ENCODE results near the gene DCAF8L2.
"Not testable (repeated sequence)": the region's sequence is repeated elsewhere in the genome, so short reads cannot be mapped to it uniquely, and the experiment has no call there.

Gene DCAF8L2

GRCh38 chrX:27590044-27590443 is at the start of gene DCAF8L2:
DCAF8L2 (plus strand) TSS chrX:27590344; CDS start chrX:27746896, 156,552 bp downstream.
- no peak for DNase-seq (ENCODE audit: low read depth)

- not testable (repeated sequence) for DNase-seq (ENCODE audit: low read depth)
Measured at GRCh38 chrX:27541161-27541560, 49.0 kb upstream of the DCAF8L2 start.

DNA sequence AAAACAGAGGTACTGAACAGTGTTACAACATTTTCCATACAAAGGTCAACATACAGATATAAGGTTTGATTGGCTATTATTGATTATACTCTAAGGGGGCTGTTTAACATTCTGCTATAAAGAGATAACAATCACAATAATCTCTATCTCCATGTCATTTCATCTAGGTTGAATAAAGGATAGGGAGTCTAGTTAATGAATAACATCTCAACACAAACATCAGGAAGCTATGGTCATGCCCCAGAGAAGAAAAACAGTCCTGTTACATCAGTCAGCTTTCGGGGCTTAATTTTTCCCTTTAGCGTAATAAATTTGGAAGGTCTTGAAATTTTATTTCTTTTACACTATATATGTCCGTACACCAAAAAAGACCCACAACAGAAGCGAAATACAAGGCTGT is 41.5 kb upstream of the DCAF8L2 start:
- DNase-seq (ENCODE audit: low read depth) = no peak

DNA sequence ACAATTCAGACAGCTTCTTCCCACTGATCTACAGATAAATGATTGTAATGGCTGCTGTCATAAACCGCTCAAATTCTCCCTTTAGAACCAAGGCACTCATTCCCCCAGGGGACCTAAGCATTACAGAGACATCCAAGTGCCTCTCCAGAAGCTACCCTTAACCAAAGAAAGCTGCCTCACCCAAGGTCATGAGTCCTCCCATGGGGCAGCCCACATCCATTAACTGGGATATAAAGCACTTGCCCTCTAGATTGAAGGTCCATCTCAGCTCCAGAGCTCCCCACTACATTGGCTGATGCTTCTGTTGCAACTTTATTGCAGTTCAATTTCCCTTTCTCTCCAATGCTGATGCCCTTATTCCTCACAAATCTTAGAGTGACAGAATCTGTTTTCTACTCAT is 40.5 kb upstream of the DCAF8L2 start:
- DNase-seq (ENCODE audit: low read depth) = no peak

DNA sequence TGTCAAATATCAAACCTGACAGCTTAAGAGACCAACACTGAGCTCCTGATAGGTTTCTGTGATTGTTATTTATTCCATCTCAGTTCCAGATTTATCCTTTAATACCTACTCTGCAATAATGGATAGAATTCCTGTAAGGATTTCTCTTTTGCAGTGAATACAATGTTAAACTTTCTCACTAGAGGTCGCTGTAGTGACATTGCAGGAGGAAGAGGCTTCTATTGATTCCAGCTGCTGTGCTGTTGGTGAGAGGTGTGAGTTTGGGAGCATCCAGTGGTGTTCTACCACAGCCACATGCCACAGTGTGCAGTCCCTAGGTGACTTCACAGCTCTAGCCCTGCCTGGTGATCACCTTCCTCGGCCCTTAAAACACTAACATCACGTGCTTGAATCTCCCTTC is 34.6 kb upstream of the DCAF8L2 start:
- peak; percentile 2 for DNase-seq (ENCODE audit: low read depth)

DNA sequence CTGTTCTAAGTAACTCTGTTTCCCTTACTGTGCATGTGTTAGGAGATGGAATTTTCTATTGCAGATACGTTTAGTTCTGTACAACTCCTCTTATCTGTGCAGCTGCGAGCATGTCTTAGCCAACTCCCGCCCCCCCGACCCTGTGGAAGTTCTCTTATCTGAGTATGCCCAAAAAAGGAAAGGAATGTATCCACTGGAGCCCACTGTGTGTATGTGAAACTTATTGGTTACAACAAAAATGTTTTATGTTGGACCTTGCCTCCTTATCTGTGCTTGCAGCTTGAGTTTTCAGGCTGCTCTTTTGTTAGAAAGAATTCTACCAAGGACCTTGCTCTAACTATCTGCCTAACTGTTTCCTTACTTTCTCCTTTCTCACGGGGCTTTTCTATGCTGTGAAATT is 24.2 kb upstream of the DCAF8L2 start:
- DNase-seq (ENCODE audit: low read depth) = no peak

GRCh38 chrX:27571164-27571563 is 19.0 kb upstream of the DCAF8L2 start:
- no peak for DNase-seq (ENCODE audit: low read depth)

DNA sequence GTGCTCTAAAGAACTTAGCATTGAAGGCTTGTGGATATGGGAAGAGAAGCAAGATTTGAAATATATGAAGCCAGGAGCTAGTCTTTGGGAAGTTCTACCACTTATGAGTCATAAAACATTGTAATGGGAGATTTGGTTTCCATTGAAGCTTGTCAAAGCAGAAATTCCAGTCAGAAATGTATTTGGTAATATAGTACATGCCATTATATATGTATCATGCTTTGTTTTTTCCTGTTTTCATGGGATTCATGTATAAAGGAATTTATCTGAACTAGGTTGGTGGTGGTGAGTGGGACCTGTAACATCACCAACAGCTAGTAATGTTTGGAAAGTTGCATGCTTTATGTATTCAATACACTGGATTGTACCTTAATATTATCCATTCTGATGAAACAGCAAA is 14.6 kb upstream of the DCAF8L2 start:
- peak; percentile 12 for DNase-seq (ENCODE audit: low read depth)

DNA sequence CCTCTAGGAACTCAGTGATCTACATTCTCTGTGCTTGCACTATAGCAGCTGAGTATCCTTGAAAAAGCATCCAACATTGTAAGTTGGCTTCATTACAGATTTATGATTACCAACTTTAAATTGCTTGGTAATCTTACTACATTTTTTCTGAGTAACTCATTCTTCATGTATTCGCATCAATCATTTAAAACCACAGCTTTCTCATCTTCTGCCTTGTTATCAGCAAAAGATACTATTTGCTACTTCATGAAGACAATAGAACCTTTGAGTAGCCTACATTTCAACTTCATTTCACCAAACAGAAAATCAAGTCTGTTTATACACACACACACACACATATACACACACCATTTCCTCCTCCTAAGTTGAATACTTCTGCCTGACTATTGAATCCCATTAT is 6.2 kb upstream of the DCAF8L2 start:
- DNase-seq (ENCODE audit: low read depth) = no peak

GRCh38 chrX:27591938-27592337 is 1.8 kb downstream of the DCAF8L2 start:
- DNase-seq (ENCODE audit: low read depth) = no peak

DNA sequence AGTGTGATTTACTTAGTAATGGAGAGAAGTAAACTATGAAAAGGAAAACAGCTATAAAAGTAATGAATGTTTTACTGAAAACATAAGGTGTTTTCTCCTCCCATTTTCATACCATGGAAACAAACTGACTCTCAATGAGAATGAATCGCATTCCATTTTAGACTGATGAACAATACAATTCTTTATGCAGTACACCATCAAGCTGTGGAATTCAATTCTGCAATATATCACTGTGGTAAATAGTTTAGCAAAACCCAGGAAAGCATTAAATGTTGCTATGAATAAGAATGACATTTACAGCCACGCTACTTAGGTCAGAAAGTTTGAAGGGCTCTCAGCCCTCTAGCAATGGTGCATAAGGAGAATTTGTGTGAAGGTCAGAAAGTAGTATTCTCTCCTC is 7.4 kb downstream of the DCAF8L2 start:
- DNase-seq (ENCODE audit: low read depth) = no peak

- DNase-seq (ENCODE audit: low read depth) = no peak
Measured at GRCh38 chrX:27598312-27598711, 8.2 kb downstream of the DCAF8L2 start.

- peak; percentile 26 for DNase-seq (ENCODE audit: low read depth)
Measured at GRCh38 chrX:27599928-27600327, 9.8 kb downstream of the DCAF8L2 start.

DNA sequence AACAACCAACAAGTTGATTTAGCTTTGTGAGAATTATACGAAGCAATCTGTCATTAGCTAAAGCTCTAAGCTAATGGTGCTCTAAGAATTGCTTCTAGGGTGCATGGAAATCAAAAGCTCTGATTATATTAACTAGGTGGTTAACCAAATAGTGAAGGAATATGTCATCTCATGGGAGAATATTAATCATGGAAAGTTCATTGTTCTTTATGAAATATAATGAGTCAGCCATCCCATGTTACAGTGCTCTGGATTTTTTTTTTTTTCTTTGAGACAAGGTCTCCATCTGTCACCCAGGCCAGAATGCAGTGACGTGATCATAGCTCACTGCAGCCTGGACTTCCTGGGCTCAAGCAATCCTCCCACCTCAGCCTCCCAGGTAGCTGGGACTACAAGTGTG is 10.5 kb downstream of the DCAF8L2 start:
- DNase-seq (ENCODE audit: low read depth) = no peak

DNA sequence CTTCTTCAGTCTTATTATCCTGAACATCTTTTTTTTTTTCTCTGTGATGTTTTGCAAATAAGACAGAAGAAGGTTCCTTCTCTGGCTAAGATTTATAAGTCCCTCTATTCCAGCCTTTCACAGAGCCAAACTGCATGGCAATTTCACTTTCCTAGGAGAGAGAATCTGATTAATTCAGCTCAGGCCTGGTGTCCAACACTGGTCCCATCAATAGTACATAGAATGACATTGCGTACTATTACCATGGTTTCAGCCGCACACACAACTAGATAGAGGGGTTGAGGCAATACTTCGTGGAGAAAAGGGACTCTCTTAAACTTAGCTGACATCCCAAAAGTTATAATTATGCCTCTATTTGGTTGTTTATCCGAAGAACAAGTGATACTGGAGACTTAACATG is 18.5 kb downstream of the DCAF8L2 start:
- DNase-seq (ENCODE audit: low read depth) = no peak

- DNase-seq (ENCODE audit: low read depth) = no peak
Measured at GRCh38 chrX:27619459-27619858, 29.3 kb downstream of the DCAF8L2 start.

DNA sequence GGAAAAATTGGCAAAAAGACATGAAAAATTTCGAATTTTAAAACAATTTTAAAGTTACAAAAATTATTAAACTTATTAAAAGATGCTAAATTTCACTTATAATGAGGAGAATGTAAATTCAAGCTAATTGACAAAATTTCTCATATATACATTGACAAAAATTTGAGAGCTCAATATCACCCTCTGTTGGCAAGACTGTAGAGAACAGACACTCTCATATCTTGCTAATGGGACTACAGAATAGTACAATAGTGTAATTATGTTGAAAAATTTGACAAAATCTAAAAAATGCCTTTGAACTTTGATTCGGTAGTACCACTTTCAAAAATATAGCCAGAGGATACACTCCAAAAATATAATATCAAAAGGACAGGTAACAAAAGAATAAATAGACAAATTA is 29.8 kb downstream of the DCAF8L2 start:
- DNase-seq (ENCODE audit: low read depth) = no peak

DNA sequence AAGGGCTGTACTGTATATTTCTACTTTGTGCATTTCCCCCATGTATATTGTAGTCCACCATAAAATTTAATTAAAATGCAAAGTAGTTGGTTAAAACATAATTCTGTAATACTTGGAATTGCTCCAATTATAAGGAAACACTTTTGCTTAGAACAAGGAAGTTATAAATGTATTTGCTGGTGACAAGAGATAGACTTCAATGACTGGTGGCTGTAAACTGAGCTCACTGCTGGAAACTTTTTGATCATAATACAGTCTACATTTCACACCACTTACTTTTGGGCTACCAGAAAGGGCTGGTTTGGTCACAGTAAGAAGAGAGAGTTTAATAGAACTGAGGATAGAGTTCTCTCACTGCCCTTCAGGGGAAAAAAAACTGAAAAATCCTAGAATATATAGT is 32.7 kb downstream of the DCAF8L2 start:
- no peak for DNase-seq (ENCODE audit: low read depth)

GRCh38 chrX:27626066-27626465 is 35.9 kb downstream of the DCAF8L2 start:
- DNase-seq (ENCODE audit: low read depth) = no peak

DNA sequence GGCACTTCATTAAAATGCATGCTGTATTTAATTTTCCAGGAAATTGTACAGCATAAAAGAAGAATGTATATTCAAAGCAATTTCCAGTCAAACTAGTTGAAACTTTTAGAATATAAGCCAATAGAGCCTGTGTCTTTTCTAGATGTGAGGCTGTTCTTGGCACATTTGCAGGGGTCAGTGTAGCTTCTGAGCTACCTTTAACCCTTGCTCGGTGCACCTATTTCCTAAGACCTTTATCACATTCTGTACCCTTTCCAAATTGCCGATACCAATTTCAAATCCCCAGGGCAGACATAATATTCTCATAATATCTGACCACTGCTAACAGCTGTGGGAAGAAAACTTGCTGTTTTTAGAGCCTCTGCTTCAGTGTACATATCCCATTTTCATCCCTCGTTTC is 43.2 kb downstream of the DCAF8L2 start:
- no peak for DNase-seq (ENCODE audit: low read depth)

DNA sequence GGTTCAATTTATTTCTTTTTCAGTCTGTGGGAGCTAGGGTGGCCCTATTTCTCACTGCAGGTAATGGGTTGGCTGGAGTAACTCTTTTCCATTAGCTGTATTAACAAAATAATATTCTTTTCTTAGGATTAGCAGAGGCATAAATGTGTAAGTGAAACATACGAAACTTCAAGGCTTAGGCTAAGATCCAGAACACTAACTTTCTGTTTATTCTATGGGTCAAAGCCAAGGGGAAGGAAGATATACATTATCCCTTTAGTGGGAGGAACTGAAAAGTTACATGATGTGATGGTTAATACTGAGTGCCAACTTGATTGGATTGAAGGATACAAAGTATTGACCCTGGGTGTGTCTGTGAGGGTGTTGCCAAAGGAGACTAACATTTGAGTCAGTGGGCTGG is 66.4 kb downstream of the DCAF8L2 start:
- DNase-seq (ENCODE audit: low read depth) = no peak

GRCh38 chrX:27660878-27661277 is 70.7 kb downstream of the DCAF8L2 start:
- DNase-seq (ENCODE audit: low read depth) = no peak

- DNase-seq (ENCODE audit: low read depth) = no peak
Measured at GRCh38 chrX:27671234-27671633, 81.1 kb downstream of the DCAF8L2 start.

GRCh38 chrX:27674491-27674890 is 84.3 kb downstream of the DCAF8L2 start:
- DNase-seq (ENCODE audit: low read depth) = no peak

GRCh38 chrX:27675493-27675892 is 85.3 kb downstream of the DCAF8L2 start:
- DNase-seq (ENCODE audit: low read depth) = no peak
